ENCODE measurements around the gene CDK12. TPM values are rescaled to one million over a fixed set of nuclear protein-coding genes. Genes with fewer than 3 reads are reported as not detected.
"Not testable (repeated sequence)": the region's sequence is repeated elsewhere in the genome, so short reads cannot be mapped to it uniquely, and the experiment has no call there.

The CDK12 gene
- total RNA-seq, 2 experiments from 2014 or later, result 82.7 to 84.4 TPM

DNA sequence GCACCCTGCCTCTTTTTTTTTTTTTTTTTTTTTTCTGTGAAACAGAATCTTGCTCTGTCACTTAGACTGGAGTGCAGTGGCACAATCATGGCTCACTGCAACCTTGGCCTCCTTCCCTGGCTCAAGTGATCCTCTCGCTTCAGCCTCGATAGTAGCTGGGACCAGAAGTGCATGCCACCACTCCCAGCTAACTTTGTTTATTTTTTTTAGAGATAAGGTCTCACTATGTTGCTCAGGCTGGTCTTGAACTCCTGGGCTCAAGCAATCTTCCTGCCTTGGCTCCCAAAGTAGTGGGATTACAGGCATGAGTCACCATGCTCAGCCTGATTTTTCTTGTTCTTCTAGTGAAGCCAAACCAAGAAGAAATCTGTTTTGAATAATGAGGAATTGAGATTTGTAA is 25.0 kb downstream of the CDK12 start:
- ChIA-PET CTCF (interaction anchor here (1.7 kb wide), 1 partner anchor 14 kb away, joined by 4 read pairs; no protein-coding TSS in a partner anchor), POLR2A (interaction anchor here (0.7 kb wide), 2 partner anchors 78 to 137 kb away, joined by 3 to 12 read pairs; no protein-coding TSS in a partner anchor)

DNA sequence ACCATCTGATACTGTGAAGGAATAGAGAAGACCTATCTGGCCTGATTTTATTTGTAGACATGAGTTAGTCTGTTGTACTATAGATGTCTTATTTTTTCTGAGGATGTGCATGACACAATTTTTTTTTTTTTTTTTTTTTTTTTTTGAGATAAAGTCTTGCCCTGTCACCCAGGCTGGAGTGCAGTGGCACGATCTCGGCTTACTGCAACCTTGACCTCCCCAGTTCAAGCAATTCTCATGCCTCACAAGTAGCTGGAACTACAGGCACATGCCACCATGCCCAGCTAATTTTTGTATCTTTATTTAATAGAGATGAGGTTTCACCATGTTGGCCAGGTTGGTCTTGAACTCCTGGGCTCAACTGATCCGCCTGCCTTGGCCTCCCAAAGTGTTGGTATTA is 26.2 kb downstream of the CDK12 start:
- POLR2A ChIA-PET, result interaction anchor here (0.7 kb wide), 1 partner anchor 701 kb away, joined by 3 read pairs; no protein-coding TSS in a partner anchor
- CTCF ChIA-PET, result not testable (repeated sequence)

DNA sequence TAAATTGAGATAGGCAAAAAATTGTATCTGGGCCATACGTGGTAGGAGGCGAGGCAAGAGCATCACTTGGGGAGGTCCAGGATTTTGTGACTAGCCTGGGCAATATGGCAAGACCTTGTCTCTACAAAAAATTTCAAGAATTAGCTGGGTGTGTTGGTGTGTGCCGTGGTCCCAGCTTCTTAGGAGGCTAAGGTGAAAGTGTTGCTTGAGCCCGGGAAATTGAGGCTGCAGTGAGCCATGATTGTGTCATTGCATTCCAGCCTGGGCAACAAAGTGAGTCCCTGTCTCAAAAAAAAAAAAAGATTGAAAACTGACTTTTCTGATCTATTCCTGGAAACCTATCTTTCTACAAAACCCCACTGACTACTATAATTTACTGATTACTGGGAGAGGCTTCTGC is 26.7 kb downstream of the CDK12 start:
- CTCF ChIA-PET, result no interaction called here
- POLR2A ChIA-PET, result interaction anchor here (0.7 kb wide), 1 partner anchor 701 kb away, joined by 3 read pairs; no protein-coding TSS in a partner anchor

DNA sequence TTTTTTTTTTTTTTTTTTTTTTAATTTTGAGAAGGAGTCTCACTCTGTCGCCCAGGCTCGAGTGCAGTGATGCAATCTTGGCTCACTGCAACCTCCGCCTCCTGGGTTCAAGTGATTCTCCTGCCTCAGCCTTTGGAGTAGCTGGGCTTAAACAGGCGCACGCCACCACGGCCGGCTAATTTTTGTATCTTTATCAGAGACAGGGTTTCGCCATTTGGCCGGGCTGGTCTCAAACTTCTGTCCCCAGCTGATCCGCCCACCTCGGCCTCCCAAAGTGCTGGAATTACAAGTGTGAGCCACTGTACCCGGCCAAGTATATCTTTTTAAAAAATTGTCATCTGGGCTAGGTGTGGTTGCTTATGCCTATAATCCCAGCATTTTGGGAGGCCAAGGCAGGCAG is 35.6 kb downstream of the CDK12 start:
- CTCF ChIA-PET, POLR2A ChIA-PET: not testable (repeated sequence)

DNA sequence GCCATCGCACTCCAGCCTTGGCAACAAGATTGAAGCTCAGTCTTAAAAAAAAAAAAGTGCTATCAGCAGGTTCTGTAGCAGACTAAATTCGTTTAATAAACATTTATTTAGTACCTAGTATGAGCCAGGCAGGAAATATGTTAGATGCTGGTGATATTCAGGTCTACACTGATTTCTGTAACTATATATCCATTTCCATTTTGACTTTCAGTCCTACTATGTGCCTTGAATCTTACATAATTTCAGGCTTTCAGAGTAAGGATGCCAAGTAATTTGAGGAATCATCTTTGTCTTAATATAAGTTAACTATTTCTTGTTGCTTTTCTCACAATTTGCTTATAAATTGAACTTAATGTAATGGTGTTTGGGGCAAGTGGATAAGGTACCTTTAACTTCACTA is 46.2 kb downstream of the CDK12 start:
- POLR2A ChIA-PET, result no interaction called here
- CTCF ChIA-PET, result interaction anchor here (1.5 kb wide), 1 partner anchor 116 kb away, joined by 3 read pairs; no protein-coding TSS in a partner anchor

DNA sequence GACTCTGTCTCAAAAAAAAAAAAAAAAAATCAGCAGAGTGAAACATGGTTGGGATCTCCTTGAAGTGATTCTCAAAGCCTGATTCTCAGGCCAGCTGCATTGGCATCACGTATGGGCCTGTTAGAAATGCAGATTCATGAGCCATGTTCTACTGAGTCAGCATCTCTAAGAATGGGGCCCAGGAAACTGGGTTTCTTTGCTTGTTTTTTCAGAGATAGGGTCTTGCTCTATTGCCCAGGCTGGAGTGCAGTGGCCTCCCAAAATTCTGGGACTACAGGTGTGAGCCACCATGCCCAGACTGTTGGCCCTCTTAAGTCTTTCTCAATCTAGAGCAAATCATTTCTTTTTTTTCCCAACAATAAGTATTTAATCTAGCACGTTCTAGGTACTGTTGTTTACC is 47.7 kb downstream of the CDK12 start:
- ChIA-PET CTCF (interaction anchor here (0.7 kb wide), 1 partner anchor 263 kb away, joined by 3 read pairs; no protein-coding TSS in a partner anchor), POLR2A (interaction anchor here (0.7 kb wide), 1 partner anchor 626 kb away, joined by 6 read pairs; no protein-coding TSS in a partner anchor)

DNA sequence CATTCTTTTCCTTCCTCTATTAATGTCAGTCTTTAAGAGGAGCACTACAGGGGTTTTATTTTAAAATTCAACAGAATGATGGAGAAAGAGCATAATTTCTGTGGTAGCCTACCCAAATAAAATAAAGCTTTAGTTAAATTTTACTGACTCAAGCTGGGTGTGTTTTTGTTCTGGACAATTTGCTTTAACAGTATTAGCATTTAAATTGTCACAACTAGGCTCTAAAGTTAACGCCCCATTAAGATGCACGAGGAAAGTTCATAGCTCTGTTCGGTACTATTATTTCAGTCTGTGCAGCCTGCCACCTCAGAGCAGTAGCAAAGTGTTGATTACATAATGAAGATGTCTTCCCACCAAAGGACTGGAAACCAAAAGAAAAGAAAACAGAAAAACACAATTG is 52.0 kb downstream of the CDK12 start:
- ChIA-PET POLR2A (no interaction called here), CTCF (no interaction called here)

DNA sequence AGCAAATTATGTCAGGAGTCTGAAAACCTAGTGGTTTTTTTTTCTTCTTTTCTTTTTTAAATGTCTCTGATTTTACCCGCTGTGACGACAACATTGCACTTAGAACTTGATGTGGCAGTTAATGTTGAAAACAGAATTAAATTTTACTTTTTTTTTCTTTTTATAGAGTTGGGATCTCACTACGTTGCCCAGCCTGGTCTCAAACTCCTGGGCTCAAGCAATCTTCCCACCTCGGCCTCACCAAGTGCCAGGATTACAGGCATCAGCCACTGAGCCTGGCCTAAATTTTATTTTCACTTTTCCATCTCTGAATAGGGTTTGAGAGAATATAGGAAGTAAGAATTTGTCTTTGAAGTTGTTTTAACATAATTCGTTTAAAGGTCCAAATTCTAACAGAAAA is 52.6 kb downstream of the CDK12 start:
- ChIA-PET CTCF (no interaction called here), POLR2A (no interaction called here)

DNA sequence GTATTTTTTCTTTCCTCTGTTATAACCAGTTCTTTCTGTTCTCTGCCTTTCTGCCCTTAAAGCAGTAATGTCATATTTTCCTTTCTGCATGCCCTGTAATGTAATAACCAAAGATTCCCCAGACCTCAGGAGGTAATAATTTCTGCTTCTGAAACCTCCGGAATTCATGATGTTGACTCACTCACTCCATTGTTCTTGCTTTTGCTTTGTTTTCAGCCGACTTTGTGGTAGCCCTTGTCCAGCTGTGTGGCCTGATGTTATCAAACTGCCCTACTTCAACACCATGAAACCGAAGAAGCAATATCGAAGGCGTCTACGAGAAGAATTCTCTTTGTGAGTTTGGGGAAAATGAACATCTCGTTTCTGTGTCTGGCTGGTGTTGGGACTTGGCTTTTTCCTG is 55.9 kb downstream of the CDK12 start:
- ChIA-PET CTCF (no interaction called here), POLR2A (no interaction called here)

DNA sequence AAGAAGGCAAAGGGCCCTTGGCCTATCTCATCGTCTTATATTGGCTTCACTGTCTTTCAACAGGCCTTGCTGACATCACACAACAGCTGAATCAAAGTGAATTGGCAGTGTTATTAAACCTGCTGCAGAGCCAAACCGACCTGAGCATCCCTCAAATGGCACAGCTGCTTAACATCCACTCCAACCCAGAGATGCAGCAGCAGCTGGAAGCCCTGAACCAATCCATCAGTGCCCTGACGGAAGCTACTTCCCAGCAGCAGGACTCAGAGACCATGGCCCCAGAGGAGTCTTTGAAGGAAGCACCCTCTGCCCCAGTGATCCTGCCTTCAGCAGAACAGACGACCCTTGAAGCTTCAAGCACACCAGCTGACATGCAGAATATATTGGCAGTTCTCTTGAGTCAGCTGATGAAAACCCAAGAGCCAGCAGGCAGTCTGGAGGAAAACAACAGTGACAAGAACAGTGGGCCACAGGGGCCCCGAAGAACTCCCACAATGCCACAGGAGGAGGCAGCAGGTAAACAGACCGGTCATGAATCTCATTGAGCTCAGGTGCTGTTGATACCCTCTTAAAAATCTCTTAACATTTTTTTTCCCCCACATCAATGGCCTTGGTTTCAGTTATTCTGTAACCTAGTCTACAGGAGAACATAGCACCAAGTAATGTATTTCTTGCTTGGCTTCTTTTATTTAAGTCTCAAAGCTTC is 64.7 kb downstream of the CDK12 start:
- ChIA-PET CTCF (interaction anchor here (0.5 to 0.9 kb wide), 2 partner anchors 59 to 75 kb away, joined by 3 read pairs; partner anchors contain the start of gene MED1), POLR2A (no interaction called here)

DNA sequence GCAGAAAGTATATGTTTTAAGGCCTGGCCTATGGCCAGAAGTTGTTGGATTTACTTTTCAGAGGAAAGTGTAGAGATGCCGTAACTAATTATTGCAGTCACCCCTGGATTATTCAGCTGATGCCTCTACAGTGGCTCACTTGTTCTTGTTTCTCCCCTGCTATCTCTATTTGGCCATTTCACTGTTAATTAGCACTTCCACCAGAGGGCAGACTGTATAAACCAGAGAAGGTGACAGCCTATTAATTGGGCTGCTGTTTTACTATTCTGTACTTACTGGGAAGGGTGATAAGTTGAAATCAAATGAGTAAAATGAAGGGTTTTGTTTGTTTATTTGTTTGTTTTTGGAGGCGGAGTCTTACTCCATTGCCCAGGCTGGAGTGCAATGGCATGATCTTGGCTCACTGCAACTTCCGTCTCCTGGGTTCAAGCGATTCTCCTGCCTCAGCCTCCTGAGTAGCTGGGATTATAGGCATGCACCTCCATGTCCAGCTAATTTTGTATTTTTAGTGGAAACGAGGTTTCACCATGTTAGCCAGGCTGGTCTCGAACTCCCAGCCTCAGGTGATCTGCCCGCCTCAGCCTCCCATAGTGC is 66.0 kb downstream of the CDK12 start:
- ChIA-PET POLR2A (no interaction called here), CTCF (no interaction called here)

DNA sequence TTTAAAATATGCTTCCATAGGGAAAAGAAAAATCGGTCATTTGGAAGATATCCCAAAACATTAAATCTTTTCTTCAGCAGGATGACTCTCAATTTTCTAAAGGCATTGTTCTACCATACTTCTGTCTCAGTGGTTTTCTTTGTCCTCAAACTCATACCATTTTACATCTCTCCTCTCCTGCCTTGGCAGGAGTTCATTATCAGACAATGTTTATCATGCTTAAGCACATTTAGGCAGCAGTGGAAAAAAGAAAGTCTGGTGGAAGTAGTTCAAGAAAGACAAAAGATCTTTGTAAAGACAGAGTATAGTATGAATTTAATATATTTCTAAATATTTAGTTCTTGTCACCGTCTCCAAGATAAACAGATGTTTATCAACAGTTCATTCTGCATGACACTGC is 68.2 kb downstream of the CDK12 start:
- CTCF ChIA-PET, result no interaction called here

DNA sequence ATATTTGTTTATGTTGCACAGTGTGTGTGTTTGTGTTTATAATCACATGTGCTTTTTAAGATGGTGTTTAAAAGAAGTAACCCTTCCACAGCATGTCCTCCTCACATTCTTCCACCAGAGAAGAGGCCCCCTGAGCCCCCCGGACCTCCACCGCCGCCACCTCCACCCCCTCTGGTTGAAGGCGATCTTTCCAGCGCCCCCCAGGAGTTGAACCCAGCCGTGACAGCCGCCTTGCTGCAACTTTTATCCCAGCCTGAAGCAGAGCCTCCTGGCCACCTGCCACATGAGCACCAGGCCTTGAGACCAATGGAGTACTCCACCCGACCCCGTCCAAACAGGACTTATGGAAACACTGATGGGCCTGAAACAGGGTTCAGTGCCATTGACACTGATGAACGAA is 69.2 kb downstream of the CDK12 start:
- CTCF ChIA-PET, result no interaction called here
- POLR2A ChIA-PET, result no interaction called here

More for the DNA sequence above, 68.2 kb downstream of the CDK12 start:
- POLR2A ChIA-PET, result no interaction called here

DNA sequence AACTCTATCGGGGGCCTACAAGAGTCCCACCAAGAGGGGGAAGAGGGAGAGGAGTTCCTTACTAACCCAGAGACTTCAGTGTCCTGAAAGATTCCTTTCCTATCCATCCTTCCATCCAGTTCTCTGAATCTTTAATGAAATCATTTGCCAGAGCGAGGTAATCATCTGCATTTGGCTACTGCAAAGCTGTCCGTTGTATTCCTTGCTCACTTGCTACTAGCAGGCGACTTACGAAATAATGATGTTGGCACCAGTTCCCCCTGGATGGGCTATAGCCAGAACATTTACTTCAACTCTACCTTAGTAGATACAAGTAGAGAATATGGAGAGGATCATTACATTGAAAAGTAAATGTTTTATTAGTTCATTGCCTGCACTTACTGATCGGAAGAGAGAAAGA is 70.0 kb downstream of the CDK12 start:
- ChIA-PET CTCF (interaction anchor here (0.9 kb wide), 1 partner anchor 20 kb away, joined by 4 read pairs; no protein-coding TSS in a partner anchor), POLR2A (no interaction called here)

DNA sequence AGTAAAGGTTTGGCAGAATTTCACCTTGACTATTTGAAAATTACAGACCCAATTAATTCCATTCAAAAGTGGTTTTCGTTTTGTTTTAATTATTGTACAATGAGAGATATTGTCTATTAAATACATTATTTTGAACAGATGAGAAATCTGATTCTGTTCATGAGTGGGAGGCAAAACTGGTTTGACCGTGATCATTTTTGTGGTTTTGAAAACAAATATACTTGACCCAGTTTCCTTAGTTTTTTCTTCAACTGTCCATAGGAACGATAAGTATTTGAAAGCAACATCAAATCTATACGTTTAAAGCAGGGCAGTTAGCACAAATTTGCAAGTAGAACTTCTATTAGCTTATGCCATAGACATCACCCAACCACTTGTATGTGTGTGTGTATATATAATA is 72.6 kb downstream of the CDK12 start:
- POLR2A ChIA-PET, result no interaction called here
- CTCF ChIA-PET, result interaction anchor here (0.5 kb wide), 1 partner anchor 118 kb away, joined by 4 read pairs; no protein-coding TSS in a partner anchor

DNA sequence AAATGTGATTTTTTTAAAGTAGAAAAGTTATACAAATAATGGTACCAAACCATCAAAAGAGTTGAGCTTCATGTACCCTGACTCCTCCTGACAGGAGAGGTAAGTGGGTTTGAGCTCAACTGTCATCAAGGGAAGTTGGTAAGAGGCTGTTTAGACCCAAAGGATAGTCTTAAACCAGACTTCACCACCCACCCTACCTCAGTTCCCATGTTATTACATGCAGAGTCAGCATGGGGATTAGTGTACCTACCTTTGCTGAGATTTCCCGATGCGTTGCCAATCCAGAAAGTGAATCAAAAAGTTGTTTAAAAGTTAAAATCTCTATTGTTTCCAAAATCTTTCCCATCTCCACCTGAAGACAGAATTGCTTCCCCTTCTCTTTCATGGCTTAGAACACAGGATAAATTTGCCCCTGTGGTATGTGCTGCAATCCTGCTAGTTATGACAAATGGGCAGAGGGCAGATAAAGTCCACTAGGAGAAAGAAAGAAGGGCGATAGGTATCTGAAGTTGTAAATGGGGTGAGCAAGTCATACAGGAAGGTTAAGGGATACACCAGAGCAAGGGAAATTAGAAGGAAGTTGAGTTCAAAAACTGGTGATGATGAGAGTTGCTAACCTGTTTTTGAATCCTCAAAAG is 73.6 kb downstream of the CDK12 start:
- ChIA-PET CTCF (interaction anchor here (0.6 kb wide), 1 partner anchor 13 kb away, joined by 3 read pairs; no protein-coding TSS in a partner anchor), POLR2A (no interaction called here)

DNA sequence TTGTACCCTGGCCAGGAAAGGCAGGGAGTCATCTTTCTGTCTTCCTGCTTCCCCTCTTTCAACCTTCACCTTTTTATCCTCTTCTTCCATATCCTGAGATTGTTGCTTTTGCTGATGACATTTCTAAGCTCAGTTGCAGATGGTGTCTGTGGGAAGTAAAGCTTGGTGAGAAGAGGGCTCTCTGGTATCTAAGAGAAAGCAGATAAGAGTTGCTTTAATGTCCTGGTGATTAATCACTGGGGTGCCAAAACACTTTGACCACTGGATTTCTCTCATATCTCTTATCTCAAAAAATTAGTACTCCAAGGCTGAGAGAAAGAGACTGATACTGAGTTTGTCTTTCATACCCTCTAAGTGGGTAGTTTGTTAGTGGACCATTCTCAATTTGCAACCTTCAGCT is 75.2 kb downstream of the CDK12 start:
- POLR2A ChIA-PET, result no interaction called here
- CTCF ChIA-PET, result interaction anchor here (1.5 kb wide), 1 partner anchor 11 kb away, joined by 6 read pairs; no protein-coding TSS in a partner anchor

DNA sequence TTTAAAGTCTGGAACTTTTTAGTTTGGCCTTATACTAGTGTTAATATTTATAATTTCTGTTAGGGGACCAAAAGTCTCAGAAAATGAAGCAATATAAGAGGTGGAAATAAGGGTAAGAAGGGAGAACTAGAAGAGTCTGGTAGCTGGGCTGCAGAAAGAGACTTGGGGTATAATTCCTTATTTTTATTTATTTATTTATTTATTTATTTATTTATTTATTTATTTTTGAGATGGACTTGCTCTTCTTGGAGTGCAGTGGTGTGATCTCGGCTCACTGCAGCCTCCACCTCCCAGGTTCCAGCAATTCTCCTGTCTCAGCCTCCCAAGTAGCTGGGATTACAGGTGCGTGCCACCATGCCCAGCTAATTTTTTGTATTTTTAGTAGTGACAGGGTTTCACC is 76.1 kb downstream of the CDK12 start:
- POLR2A ChIA-PET, result not testable (repeated sequence)
- CTCF ChIA-PET, result interaction anchor here (1.5 kb wide), 1 partner anchor 11 kb away, joined by 6 read pairs; no protein-coding TSS in a partner anchor

DNA sequence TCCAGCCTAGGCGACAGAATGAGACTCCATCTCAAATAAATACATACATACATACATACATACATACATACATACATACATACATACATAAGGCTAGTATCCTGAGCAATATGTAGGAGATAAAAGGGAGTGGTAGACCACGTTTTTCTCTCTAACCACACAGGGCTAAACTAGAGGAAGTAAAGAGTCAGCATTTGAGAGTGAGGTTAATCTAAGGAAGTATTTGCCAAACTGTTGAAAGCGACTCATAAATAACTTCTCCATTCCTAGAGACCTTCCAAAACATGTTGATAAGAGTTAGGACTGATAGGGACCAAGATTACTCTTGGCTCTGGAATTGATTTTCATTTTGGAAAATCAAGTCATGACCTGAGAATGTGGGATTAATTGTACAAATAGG is 77.6 kb downstream of the CDK12 start:
- ChIA-PET POLR2A (no interaction called here), CTCF (no interaction called here)

DNA sequence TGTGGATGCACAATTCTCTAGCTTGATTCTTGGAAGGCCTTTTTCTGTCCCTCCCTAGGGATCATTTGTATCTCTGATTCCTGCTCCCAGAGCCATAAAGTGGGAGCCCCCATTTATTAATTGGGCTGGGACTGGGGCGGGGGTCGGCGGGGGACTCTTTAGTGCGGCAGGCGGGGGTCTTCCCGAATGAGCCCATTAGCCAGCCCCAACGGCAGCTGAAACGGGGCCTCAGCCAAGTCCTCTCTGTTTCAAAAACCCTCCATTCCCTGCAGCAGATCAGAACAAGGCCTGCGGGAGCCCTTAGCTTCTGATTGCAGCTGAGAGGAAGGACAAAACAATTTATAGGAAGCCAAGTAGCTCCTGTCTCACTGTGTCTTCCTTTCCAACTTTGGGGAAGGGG is 79.3 kb downstream of the CDK12 start:
- ChIA-PET POLR2A (no interaction called here), CTCF (no interaction called here)

DNA sequence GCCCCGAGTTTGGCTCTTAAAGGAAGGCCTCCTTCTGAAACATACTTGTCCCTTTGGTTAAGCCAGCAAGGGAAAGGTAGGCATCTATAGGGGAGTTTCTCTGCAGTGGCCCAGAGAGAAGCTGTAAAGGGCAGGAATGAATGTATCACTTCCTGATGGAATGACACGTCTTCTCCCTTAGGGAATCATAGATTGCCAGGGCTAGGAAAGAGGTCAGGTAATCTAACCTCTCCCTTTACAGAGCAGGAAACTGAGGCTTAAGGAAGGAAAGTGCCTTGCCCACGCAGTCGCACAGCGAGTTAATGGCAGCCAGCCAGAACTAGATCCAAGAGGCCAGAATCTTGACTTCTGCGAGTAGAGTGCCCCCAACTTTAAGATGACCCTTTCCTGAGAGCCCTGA is 80.4 kb downstream of the CDK12 start:
- ChIA-PET CTCF (no interaction called here), POLR2A (no interaction called here)

All from activated CD8-positive, alpha-beta memory T cell treated with anti-CD3 and anti-CD28 coated beads for 36 hours (primary cell).